Gastroesophageal sphincter (tissue), 4 donors: ENCODE data around the gene TFEB. TPM values are rescaled to one million over a fixed set of nuclear protein-coding genes. Genes with fewer than 3 reads are reported as not detected.

Source experiments
- ATAC-seq: fragments of 150-250 bp; one replicate; pipeline ENCODE4 v1.9.1; 2016; ENCODE audit warnings: mild to moderate bottlenecking, moderate library complexity
- H3K27ac ChIP-seq, 4 donors: fragments of 200-600 bp; sonication (generic) in 3 of 4; 1 replicate in 3 of 4; 2 replicates in 1 of 4; pipeline ENCODE4 v1.5.1; 2016 to 2019
- H3K27me3 ChIP-seq: fragments of 200-600 bp; sonication (generic); one replicate; pipeline ENCODE4 v1.5.1; 2019
- H3K36me3 ChIP-seq, 2 donors: fragments of 200-600 bp; sonication (generic); one replicate each; pipeline ENCODE4 v1.5.1; 2019; ENCODE audit warnings: control low read depth in 1 of 2
- H3K4me1 ChIP-seq, 3 donors: fragments of 200-600 bp; sonication (generic); 1 replicate in 2 of 3; 2 replicates in 1 of 3; pipeline ENCODE4 v1.5.1; 2016 to 2019; ENCODE audit warnings: control low read depth in 2 of 3
- H3K4me3 ChIP-seq, 2 donors: fragments of 200-600 bp; sonication (generic); one replicate each; pipeline ENCODE4 v1.5.1; 2019; ENCODE audit warnings: mild to moderate bottlenecking in 1 of 2, moderate library complexity in 1 of 2
- H3K9me3 ChIP-seq, 3 donors: fragments of 200-600 bp; sonication (generic); one replicate each; pipeline ENCODE4 v1.5.1; 2017 to 2019; ENCODE audit warnings: control low read depth in 2 of 3
- CTCF ChIP-seq, 4 experiments: fragments of 200-600 bp in 2 of 4; fragments of 450-650 bp in 2 of 4; sonication (generic) in 1 of 4; IDR thresholded peaks; one replicate each; pipeline ENCODE4 v1.5.1; 2017 to 2019; ENCODE audit warnings: antibody characterized with exemption in 4 of 4, mild to moderate bottlenecking in 2 of 4, moderate library complexity in 2 of 4
- EP300 ChIP-seq: sonication (generic); formaldehyde crosslinking; IDR thresholded peaks from one replicate; pipeline ENCODE4 v1.6.1; 2017; ENCODE audit warnings: antibody characterized with exemption, mild to moderate bottlenecking
- POLR2A ChIP-seq, 2 donors: fragments of 450-650 bp; IDR thresholded peaks; one replicate each; pipeline ENCODE4 v1.6.1; 2017; ENCODE audit warnings: antibody characterized with exemption in 2 of 2, mild to moderate bottlenecking in 2 of 2, moderate library complexity in 1 of 2
- POLR2AphosphoS5 ChIP-seq: sonication (generic); formaldehyde crosslinking; IDR thresholded peaks from one replicate; pipeline ENCODE4 v1.6.1; 2017; ENCODE audit warnings: antibody characterized with exemption
- WGBS, 2 donors: methylation state at CpG; one replicate each; pipeline ENCODE4 v1.1.5; 2018; ENCODE audit warnings: low coverage in 1 of 2; 5-methylcytosine and 5-hydroxymethylcytosine counted together
- total RNA-seq, 4 donors: library from RNA; depleted of rRNA; stranded (reverse); fragments of >200 nt; gene quantifications; one replicate each; pipeline ENCODE4 v1.1.0, GENCODE V29; 2016

Gene TFEB
- total RNA-seq, 4 donors from 2014 or later, result 16.6 to 42.8 (median 26.1) TPM

DNA sequence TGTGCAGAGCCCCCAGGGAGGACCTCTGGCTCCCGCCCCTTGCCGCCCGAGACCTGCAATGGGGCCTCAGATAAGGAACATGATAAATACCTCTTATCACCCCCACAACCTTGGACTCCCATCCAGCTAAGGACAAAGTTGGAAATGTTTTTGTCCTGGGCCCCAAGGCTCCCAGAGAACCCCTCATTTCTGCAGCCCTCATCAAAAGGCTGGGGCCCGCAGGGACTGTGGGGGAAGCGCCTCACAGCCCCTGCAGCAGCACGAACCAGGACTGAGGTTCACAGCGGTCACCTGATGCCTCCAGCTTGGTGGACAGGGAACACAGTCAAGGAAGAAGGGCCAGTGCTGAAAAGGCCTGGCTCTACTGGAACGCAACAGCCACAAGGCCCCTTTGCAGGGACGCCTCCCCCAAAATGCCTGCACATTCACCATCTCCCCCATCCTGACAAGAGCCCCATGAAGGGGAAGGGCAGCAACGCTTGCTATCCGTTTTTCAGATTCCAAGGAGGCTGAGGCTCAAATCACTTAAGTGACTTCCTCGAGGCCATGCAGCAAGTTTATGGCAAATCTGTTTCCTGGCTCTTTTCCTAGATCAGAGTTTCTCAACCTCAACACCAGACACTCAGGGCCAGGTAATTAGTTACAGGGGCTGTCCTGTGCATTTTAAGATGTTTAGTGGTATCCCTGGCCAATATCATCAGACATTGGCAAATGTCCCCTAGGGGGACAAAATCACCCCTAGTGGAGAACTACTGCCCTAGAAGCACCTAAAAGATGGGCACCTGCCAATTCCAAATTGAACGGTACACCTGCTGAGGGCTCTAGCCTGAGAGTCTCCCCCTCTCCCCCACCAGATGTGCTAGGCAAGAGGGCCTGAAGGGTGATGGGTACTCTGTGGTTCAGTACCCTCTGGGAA, 10.6 kb downstream of the TFEB start:
- no peak overlapping the region for H3K4me3 ChIP-seq
- H3K27me3 ChIP-seq, result no peaks in the 10 kb centered on the region
- no peak for TF ChIP-seq POLR2AphosphoS5
- TF ChIP-seq EP300, result no peak
- no peak for TF ChIP-seq POLR2A (IDR thresholded peaks at IDR 0.05)
- no peaks in the 10 kb centered on the region for H3K9me3 ChIP-seq
- H3K36me3 ChIP-seq, result peaks cover 0 to 4% of the 10 kb centered on the region in 2 donors
- H3K27ac ChIP-seq, result peak overlapping the region in 1 of 4 donors; percentile 56
- WGBS, 2 donors, result 33 to 79% methylated on average over 1 to 7 of the region's 13 CpGs
- H3K4me1 ChIP-seq, result peaks cover 0 to 89% (median 19%) of the 10 kb centered on the region in 3 donors
- ATAC-seq, result no peak

- TF ChIP-seq EP300, result no peak
- TF ChIP-seq POLR2A (IDR thresholded peaks at IDR 0.05), result no peak
- no peak for TF ChIP-seq CTCF (IDR thresholded peaks at IDR 0.05)
- TF ChIP-seq POLR2AphosphoS5, result no peak
- H3K4me3 ChIP-seq, result no peak overlapping the region
- peaks cover 0 to 89% (median 19%) of the 10 kb centered on the region in 3 donors for H3K4me1 ChIP-seq
- no peak for ATAC-seq
- peak overlapping the region in 2 of 4 donors; percentile 47 to 56 for H3K27ac ChIP-seq
- no peaks in the 10 kb centered on the region for H3K9me3 ChIP-seq
- WGBS, 2 donors, result 71 to 75% methylated on average over 5 to 6 of the region's 7 CpGs
- H3K36me3 ChIP-seq, result peaks cover 0 to 4% of the 10 kb centered on the region in 2 donors
- no peaks in the 10 kb centered on the region for H3K27me3 ChIP-seq
Measured at GRCh38 chr6:41724228-41724580, 11.2 kb downstream of the TFEB start.

GRCh38 chr6:41723530-41724227, 11.7 kb downstream of the TFEB start:
- no peaks in the 10 kb centered on the region for H3K9me3 ChIP-seq
- H3K27ac ChIP-seq, result peak overlapping the region in 3 of 4 donors; percentile 47 to 56 (median 56)
- H3K4me3 ChIP-seq, result no peak overlapping the region
- peaks cover 0 to 4% of the 10 kb centered on the region in 2 donors for H3K36me3 ChIP-seq
- H3K4me1 ChIP-seq, result peaks cover 0 to 89% (median 19%) of the 10 kb centered on the region in 3 donors
- H3K27me3 ChIP-seq, result no peaks in the 10 kb centered on the region
- ATAC-seq, result peak; percentile 90
- 78 to 94% methylated on average over 4 to 5 of the region's 21 CpGs for WGBS, 2 donors
- TF ChIP-seq EP300, result no peak
- no peak for TF ChIP-seq POLR2A (IDR thresholded peaks at IDR 0.05)
- no peak for TF ChIP-seq POLR2AphosphoS5
- TF ChIP-seq CTCF (IDR thresholded peaks at IDR 0.05), result no peak

DNA sequence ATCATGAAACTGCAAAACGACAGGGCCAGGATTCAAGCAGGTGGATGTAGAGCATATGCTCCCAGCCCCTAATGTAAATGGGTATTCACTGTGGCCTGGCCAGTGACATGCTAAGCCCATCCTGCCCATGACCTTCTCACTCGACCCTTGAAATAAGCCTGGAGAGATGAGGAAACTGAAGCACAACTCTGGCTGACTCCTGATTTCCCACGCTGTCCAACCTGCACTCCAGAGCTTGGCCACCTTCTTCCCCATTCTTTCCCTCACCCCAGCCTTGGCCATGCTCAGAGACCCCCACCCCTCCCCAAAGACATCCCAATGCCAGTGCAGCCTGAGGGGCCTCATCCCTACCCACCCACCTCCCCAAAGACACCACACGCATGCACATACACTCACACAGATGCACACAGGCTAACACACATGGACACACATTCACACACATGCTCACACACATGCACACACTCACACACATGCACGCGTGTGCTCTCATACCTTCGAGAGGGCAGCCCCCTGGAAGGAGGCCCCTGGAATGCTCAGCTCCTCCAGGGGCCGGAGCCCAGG, 12.4 kb downstream of the TFEB start:
- ATAC-seq, result no peak
- no peak overlapping the region for H3K4me3 ChIP-seq

More for the DNA sequence above, 12.4 kb downstream of the TFEB start:
- WGBS, 2 donors, result 38% methylated on average over 1 of the region's 8 CpGs; no CpG with 5 or more reads in 1 of the 2 donors
- Histone ChIP-seq H3K36me3 (no peaks in the 10 kb centered on the region), H3K27ac (peak overlapping the region in 2 of 4 donors; percentile 46 to 47), H3K9me3 (no peaks in the 10 kb centered on the region), H3K27me3 (no peaks in the 10 kb centered on the region), H3K4me1 (peaks cover 0 to 89% (median 19%) of the 10 kb centered on the region in 3 donors)
- TF ChIP-seq EP300, result no peak
- TF ChIP-seq CTCF (IDR thresholded peaks at IDR 0.05), result no peak
- no peak for TF ChIP-seq POLR2A (IDR thresholded peaks at IDR 0.05)
- no peak for TF ChIP-seq POLR2AphosphoS5
